ENCODE results near the gene SCO1.
"Not testable (repeated sequence)": the region's sequence is repeated elsewhere in the genome, so short reads cannot be mapped to it uniquely, and the experiment has no call there.

The SCO1 gene

GRCh38 chr17:10697092-10698081 lies at the start of gene SCO1, which contains the start of gene ADPRM:
SCO1 (minus strand) TSS chr17:10697533; CDS start chr17:10697507, 26 bp downstream.
ADPRM (plus strand) TSS chr17:10697594; CDS start chr17:10704927, 7,333 bp downstream.
- peak; percentile 68 to 72 for DNase-seq

GRCh38 chr17:10745231-10745630 lies 47.9 kb upstream of the SCO1 start:
- no peak for DNase-seq

- DNase-seq: no peak
Measured at GRCh38 chr17:10744501-10745000, 47.2 kb upstream of the SCO1 start.

- no peak for DNase-seq
Measured at GRCh38 chr17:10743316-10744009, 46.1 kb upstream of the SCO1 start.

- DNase-seq: no peak
Measured at GRCh38 chr17:10742431-10742830, 45.1 kb upstream of the SCO1 start.

- DNase-seq: no peak
Measured at GRCh38 chr17:10741416-10742135, 44.2 kb upstream of the SCO1 start.

- no peak for DNase-seq
Measured at GRCh38 chr17:10739386-10739785, 42.1 kb upstream of the SCO1 start.

- no peak for DNase-seq
Measured at GRCh38 chr17:10738521-10739258, 41.4 kb upstream of the SCO1 start.

GRCh38 chr17:10737736-10738135 lies 40.4 kb upstream of the SCO1 start:
- no peak for DNase-seq

- peak; percentile 32 to 33 for DNase-seq
Measured at GRCh38 chr17:10737168-10737622, 39.9 kb upstream of the SCO1 start.

- no peak for DNase-seq
Measured at GRCh38 chr17:10735821-10736220, 38.5 kb upstream of the SCO1 start.

- no peak for DNase-seq
Measured at GRCh38 chr17:10735251-10735650, 37.9 kb upstream of the SCO1 start.

- DNase-seq: no peak
Measured at GRCh38 chr17:10733666-10734065, 36.3 kb upstream of the SCO1 start.

- DNase-seq: not testable (repeated sequence)
Measured at GRCh38 chr17:10732121-10732520, 34.8 kb upstream of the SCO1 start.

GRCh38 chr17:10731408-10731879 lies 34.1 kb upstream of the SCO1 start:
- no peak for DNase-seq

GRCh38 chr17:10730247-10730646 lies 32.9 kb upstream of the SCO1 start:
- not testable (repeated sequence) for DNase-seq

- DNase-seq: peak; percentile 4 to 31
Measured at GRCh38 chr17:10729334-10730193, 32.2 kb upstream of the SCO1 start, which contains the start of gene TMEM220. TMEM220 (minus strand) TSS chr17:10730023; CDS start chr17:10729851, 172 bp downstream.

GRCh38 chr17:10728331-10728892 lies 31.1 kb upstream of the SCO1 start:
- DNase-seq: no peak

- no peak for DNase-seq
Measured at GRCh38 chr17:10727192-10727591, 29.9 kb upstream of the SCO1 start.

- DNase-seq: no peak
Measured at GRCh38 chr17:10726196-10726595, 28.9 kb upstream of the SCO1 start.
